ENCODE data around the gene MEX3B.

DNA sequence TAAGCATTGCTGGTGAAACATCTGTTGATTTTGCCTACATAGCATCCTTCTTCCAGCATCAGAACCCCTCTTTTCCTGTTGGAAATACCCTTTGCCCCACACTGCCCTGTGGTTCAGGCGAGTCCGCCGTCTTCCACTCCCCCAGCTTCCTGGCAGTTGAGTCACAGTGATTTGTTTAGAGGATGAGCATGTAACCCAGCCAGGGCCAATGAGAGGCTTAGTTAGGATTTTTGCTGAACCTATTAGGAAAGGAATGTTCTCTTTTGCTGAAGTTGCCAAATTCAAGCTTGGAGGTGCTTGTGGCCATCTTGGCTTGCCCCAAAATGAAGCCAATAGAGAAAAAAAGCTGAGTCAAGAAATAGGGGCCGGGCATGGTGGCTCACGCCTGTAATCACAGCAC lies 19.0 kb upstream of the MEX3B start:
- TF ChIP-seq CTCF (IDR thresholded peaks at IDR 0.05; ENCODE audit: low read length) (no peak), EZH2 (IDR thresholded peaks at IDR 0.05; ENCODE audit: borderline replicate concordance, low read length) (no peak)

Data from OCI-LY1 (cell line).